Ectodermal cell (in vitro differentiated cells): ENCODE results near the gene NT5DC4.

Source experiments
- H3K27ac ChIP-seq: 2 replicates; pipeline ENCODE4 v1.7.0; 2013; ENCODE audit warnings: mild to moderate bottlenecking, low read depth, low read length; ENCODE audit not compliant: insufficient read depth, poor library complexity, severe bottlenecking
- H3K27me3 ChIP-seq: 2 replicates; pipeline ENCODE4 v1.7.0; 2013; ENCODE audit warnings: mild to moderate bottlenecking, low read length; ENCODE audit not compliant: insufficient read depth, control insufficient read depth, poor library complexity, severe bottlenecking
- H3K36me3 ChIP-seq: one replicate; pipeline ENCODE4 v1.7.0; 2013; ENCODE audit warnings: low read length; ENCODE audit not compliant: control insufficient read depth, insufficient read depth
- H3K4me1 ChIP-seq: one replicate; pipeline ENCODE4 v1.7.0; 2013; ENCODE audit warnings: low read length; ENCODE audit not compliant: control insufficient read depth, insufficient read depth
- H3K4me3 ChIP-seq: 2 replicates; pipeline ENCODE4 v1.7.0; 2013; ENCODE audit warnings: low read depth, low read length, control low read depth; ENCODE audit not compliant: insufficient read depth
- H3K9me3 ChIP-seq: 2 replicates; pipeline ENCODE4 v1.7.0; 2013; ENCODE audit warnings: mild to moderate bottlenecking, low read length, moderate library complexity; ENCODE audit not compliant: control insufficient read depth
- WGBS, 2 experiments: methylation state at CpG; one replicate each; pipeline ENCODE4 v1.1.7; 2013; ENCODE audit warnings: missing lambda C conversion rate in 2 of 2; 5-methylcytosine and 5-hydroxymethylcytosine counted together

Gene NT5DC4

DNA sequence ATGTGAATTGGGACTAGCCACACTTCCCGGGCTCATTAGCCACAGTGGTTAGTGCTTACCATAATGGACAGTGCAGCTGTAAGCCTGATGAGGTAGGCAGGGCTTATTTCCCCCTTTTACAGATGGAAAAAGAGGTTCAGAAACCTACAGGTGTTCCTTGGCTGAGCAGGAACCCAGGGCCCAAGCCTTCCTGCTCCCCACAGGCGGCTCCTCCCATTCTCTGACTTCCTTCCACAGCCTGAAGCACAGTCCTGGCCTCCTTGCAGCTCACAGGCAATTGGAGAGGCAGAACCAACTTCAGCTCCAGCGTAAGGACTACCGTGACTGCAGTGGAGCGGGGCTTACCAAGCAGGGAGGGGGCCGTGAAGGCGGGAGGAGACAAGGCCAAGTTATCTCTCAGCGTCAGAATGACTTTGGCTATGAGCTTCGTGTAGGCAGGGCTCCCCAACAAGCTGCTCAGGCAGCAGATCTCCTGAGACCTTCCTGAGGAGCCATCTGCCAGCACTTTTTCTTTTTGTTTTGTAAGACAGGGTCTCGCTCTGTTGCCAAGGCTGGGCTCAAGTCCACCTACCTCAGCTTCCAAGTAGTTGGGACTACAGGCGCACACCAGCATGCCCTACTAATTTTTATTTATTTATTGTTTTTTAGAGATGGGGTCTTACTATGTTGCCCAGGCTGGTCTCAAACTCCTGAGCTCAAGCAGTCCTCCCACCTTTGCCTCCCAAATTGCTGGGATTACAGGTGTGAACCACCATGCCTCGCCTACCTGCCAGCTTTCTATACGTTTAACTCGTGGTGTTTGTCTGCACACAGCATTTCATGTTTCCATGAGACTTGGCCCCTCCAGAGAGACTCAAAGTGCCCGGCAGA lies 34.2 kb upstream of the NT5DC4 start:
- no peaks in the 10 kb centered on the region for H3K9me3 ChIP-seq
- H3K4me3 ChIP-seq, result no peak overlapping the region
- WGBS, 2 experiments, result 90% methylated on average over 14 to 15 of the region's 15 CpGs
- no peak overlapping the region for H3K27ac ChIP-seq
- H3K27me3 ChIP-seq, result no peaks in the 10 kb centered on the region
- H3K36me3 ChIP-seq, result no peaks in the 10 kb centered on the region
- no peaks in the 10 kb centered on the region for H3K4me1 ChIP-seq

DNA sequence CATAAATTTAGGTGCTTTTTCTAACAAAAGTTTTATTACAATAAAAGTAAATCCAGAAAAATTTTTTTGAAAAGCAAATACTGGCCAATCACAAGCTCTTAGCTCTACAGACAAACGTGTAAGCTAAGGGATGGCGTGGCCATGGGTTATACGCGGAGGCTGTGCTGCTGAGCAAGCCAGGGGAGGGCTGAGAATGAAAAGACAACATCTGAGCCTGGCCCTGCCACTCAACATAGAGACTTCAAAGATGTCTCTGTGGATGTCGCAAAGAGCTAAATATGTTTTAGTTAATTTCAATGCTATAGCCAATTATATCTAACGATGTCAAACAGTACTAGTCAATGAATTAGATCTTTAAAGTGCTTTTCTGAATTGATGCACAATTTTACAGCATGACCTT lies 33.3 kb upstream of the NT5DC4 start:
- 86 to 88% methylated on average over 5 to 6 of the region's 6 CpGs for WGBS, 2 experiments
- no peaks in the 10 kb centered on the region for H3K36me3 ChIP-seq
- H3K27me3 ChIP-seq, result no peaks in the 10 kb centered on the region
- H3K4me3 ChIP-seq, result no peak overlapping the region
- H3K9me3 ChIP-seq, result no peaks in the 10 kb centered on the region
- no peaks in the 10 kb centered on the region for H3K4me1 ChIP-seq
- H3K27ac ChIP-seq, result no peak overlapping the region

GRCh38 chr2:112688086-112688880 lies 32.5 kb upstream of the NT5DC4 start:
- no peaks in the 10 kb centered on the region for H3K27me3 ChIP-seq
- no peak overlapping the region for H3K4me3 ChIP-seq
- no peaks in the 10 kb centered on the region for H3K4me1 ChIP-seq
- WGBS, 2 experiments, result 90 to 93% methylated on average over 14 of the region's 14 CpGs
- H3K9me3 ChIP-seq, result no peaks in the 10 kb centered on the region
- H3K27ac ChIP-seq, result no peak overlapping the region
- no peaks in the 10 kb centered on the region for H3K36me3 ChIP-seq

DNA sequence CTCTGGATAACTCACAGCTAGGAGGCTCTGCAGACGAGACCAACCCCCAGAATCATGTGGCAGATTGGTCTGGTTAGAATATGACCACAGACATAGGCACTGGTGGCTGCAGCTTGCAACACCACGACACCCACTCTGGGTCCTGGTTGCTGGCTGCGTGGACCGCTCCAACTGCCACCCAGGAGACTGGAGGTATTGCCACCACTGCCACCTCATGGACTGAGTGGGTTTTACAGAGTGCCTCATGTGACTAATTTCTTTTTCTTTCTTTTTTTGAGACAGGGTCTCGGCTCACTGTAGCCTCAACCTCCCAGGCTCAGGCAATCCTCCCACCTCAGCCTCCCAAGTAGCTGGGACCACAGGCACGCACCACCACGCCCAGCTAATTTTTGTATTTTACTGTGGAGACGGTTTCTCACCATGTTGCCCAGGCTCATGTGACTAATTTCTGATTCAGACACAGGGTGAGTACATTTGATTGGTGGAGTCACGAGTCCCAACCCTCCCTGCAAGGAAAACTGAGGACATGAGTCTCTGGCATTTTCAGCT lies 29.9 kb upstream of the NT5DC4 start:
- Histone ChIP-seq H3K27me3 (no peaks in the 10 kb centered on the region), H3K9me3 (no peaks in the 10 kb centered on the region), H3K4me3 (no peak overlapping the region), H3K4me1 (no peaks in the 10 kb centered on the region), H3K36me3 (no peaks in the 10 kb centered on the region), H3K27ac (no peak overlapping the region)
- 84 to 86% methylated on average over 9 of the region's 9 CpGs for WGBS, 2 experiments

GRCh38 chr2:112691881-112692281 lies 28.9 kb upstream of the NT5DC4 start:
- no peaks in the 10 kb centered on the region for H3K4me1 ChIP-seq
- no peak overlapping the region for H3K4me3 ChIP-seq
- no peak overlapping the region for H3K27ac ChIP-seq
- no peaks in the 10 kb centered on the region for H3K9me3 ChIP-seq
- no peaks in the 10 kb centered on the region for H3K27me3 ChIP-seq
- 91 to 93% methylated on average over 4 of the region's 4 CpGs for WGBS, 2 experiments
- no peaks in the 10 kb centered on the region for H3K36me3 ChIP-seq

DNA sequence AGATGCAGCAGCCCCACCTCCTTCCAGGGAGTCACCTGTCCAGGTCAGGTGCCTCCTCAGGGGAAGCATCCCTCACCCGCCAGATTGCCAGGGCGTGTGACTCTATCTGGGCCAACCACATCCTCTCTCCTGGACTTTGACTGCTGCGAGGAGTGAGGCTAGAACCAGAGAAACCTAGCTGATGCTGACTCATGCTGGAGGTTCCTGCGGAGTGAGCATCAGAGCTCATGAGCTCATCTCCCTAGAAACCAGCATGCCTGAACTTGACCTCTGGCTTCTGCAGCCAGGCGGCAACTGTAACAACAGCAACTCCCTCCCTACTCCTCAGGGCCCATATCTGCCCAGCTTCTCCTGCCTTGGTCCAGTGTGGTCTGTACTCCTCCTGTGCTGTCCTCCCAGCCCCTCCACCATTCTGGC lies 28.3 kb upstream of the NT5DC4 start:
- Histone ChIP-seq H3K27me3 (no peaks in the 10 kb centered on the region), H3K4me1 (no peaks in the 10 kb centered on the region), H3K27ac (no peak overlapping the region), H3K9me3 (no peaks in the 10 kb centered on the region), H3K4me3 (no peak overlapping the region), H3K36me3 (no peaks in the 10 kb centered on the region)
- 75 to 76% methylated on average over 5 of the region's 5 CpGs for WGBS, 2 experiments

- 93 to 97% methylated on average over 1 of the region's 1 CpG for WGBS, 2 experiments
- H3K36me3 ChIP-seq, result no peaks in the 10 kb centered on the region
- H3K27me3 ChIP-seq, result no peaks in the 10 kb centered on the region
- H3K27ac ChIP-seq, result no peak overlapping the region
- H3K4me1 ChIP-seq, result no peaks in the 10 kb centered on the region
- H3K9me3 ChIP-seq, result no peaks in the 10 kb centered on the region
- no peak overlapping the region for H3K4me3 ChIP-seq
Observed at GRCh38 chr2:112692918-112693317, 27.9 kb upstream of the NT5DC4 start.

- Histone ChIP-seq H3K27me3 (no peaks in the 10 kb centered on the region), H3K4me1 (no peaks in the 10 kb centered on the region), H3K36me3 (no peaks in the 10 kb centered on the region), H3K4me3 (no peak overlapping the region), H3K9me3 (no peaks in the 10 kb centered on the region), H3K27ac (no peak overlapping the region)
- 88 to 93% methylated on average over 9 of the region's 9 CpGs for WGBS, 2 experiments
Observed at GRCh38 chr2:112693596-112693995, 27.2 kb upstream of the NT5DC4 start.

GRCh38 chr2:112694182-112694581 lies 26.6 kb upstream of the NT5DC4 start:
- Histone ChIP-seq H3K27ac (no peak overlapping the region), H3K4me1 (no peaks in the 10 kb centered on the region), H3K4me3 (no peak overlapping the region), H3K36me3 (no peaks in the 10 kb centered on the region), H3K27me3 (no peaks in the 10 kb centered on the region), H3K9me3 (no peaks in the 10 kb centered on the region)
- 93 to 95% methylated on average over 12 of the region's 12 CpGs for WGBS, 2 experiments

DNA sequence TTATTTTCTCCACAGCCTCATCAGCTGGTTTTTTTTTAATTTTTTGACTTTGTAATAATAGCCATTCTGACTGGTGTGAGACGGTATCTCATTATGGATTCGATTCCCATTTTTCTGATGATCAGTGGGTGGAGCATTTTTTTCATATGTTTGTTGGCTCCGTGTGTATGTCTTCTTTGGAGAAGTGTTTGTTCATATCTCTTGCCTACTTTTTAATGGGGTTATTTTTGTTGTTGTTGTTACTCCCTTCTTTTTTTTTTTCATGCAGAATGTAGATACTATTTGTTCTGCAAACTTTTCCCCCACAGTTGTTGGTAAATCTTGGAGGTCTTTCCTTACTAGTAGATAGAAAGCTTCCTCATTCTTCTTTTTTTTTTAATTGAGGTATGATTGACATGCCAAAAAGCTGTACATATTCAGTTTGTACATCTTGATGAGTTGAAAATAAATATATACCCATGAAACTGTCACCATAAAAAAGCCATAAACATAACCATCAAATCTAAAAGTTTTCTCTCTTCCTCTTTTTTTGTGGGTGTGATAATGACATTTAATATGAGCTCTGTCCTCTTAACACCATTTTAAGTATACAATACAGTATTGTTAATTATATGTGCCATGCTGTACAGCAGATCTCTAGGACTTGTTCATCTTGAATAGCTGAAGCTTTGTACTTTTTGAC lies 21.8 kb upstream of the NT5DC4 start:
- H3K9me3 ChIP-seq, result no peaks in the 10 kb centered on the region
- WGBS, 2 experiments, result 78 to 87% methylated on average over 3 of the region's 3 CpGs
- no peak overlapping the region for H3K27ac ChIP-seq
- H3K36me3 ChIP-seq, result no peaks in the 10 kb centered on the region
- no peak overlapping the region for H3K4me3 ChIP-seq
- H3K27me3 ChIP-seq, result no peaks in the 10 kb centered on the region
- H3K4me1 ChIP-seq, result no peaks in the 10 kb centered on the region
